ENCODE measurements around the gene SOX8. TPM values are rescaled to one million over a fixed set of nuclear protein-coding genes. Genes with fewer than 3 reads are reported as not detected.

SOX8 gene
- polyA plus RNA-seq = under 1 TPM in 1 of 3 donors, not detected in 2; 0.12 TPM

GRCh38 chr16:981695-982144 is at the start of gene SOX8:
Gene SOX8 (plus strand): TSS chr16:981770. CDS start chr16:981923, 153 bp downstream.
- peaks cover 5 to 18% (median 6%) of the 10 kb centered on the region in 3 donors for H3K27me3 Mint-ChIP-seq (ENCODE audit: low read depth in 3 of 3)
- H3K36me3 Mint-ChIP-seq = no peaks in the 10 kb centered on the region
- peaks cover 0 to 2% of the 10 kb centered on the region in 2 donors for H3K4me1 Mint-ChIP-seq
- peak within 1 kb of the TSS in 4 of 6 donors; percentile 71 to 94 (median 87) for H3K27ac Mint-ChIP-seq
- H3K4me3 Mint-ChIP-seq = peak within 1 kb of the TSS; percentile 77 to 84 (median 81)
- H3K9me3 Mint-ChIP-seq = peaks cover 0 to 1% (median 0%) of the 10 kb centered on the region in 6 donors
- DNase-seq = no peak

DNA sequence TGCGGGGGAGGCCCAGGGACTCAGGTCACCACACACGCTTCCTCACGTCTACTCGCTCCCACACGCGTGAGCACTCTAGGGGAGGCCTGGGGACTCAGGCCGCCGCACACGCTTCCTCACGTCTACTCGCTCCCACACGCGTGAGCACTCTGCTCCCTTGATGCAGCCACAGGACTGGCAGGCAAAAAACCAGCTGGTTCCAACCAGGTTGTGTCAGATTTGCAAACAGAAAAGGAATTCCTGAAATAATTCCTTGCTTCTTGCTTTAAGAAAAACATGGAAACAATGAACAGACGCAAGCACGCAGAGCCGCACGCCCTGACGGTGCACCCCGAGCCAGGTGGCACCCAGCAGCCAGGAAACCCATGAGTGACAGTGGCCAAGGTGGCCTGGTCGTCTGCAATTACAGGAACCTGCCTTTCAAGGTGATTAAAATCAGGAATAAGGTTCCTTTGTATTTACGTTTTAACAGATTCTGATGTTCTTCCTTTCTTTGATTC is 48.7 kb upstream of the SOX8 start:
- H3K4me3 Mint-ChIP-seq = no peak overlapping the region
- no peaks in the 10 kb centered on the region for H3K9me3 Mint-ChIP-seq
- H3K27ac Mint-ChIP-seq = peak overlapping the region in 1 of 6 donors; percentile 14
- H3K36me3 Mint-ChIP-seq = peaks cover 0 to 10% (median 4%) of the 10 kb centered on the region in 3 donors
- H3K27me3 Mint-ChIP-seq (ENCODE audit: low read depth in 3 of 3) = no peaks in the 10 kb centered on the region
- DNase-seq = no peak
- no peaks in the 10 kb centered on the region for H3K4me1 Mint-ChIP-seq

DNA sequence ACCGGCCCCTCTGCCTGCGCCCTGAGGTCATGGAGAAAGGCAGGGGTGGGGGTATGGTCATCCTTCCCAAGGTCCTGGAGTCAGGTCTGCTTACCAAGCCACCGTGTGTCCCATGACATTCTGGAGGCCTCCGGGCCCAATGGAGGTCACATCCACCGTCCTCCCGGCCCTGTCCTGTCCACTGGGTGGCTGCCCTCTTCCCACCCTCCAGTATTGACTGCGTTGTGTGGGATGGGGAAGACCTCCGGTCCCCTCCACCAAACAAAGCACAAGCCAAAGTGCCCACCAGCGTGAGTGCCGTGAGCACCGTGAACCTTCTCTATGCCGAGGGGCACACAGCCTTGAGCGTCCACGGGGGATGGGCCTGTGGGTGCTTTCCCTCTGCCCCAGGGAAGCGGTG is 48.0 kb upstream of the SOX8 start:
- Mint-ChIP-seq H3K4me3 (no peak overlapping the region), H3K9me3 (no peaks in the 10 kb centered on the region), H3K36me3 (peaks cover under 1 to 11% (median 5%) of the 10 kb centered on the region in 3 donors), H3K27me3 (ENCODE audit: low read depth in 3 of 3) (no peaks in the 10 kb centered on the region), H3K4me1 (no peaks in the 10 kb centered on the region), H3K27ac (no peak overlapping the region)
- no peak for DNase-seq

DNA sequence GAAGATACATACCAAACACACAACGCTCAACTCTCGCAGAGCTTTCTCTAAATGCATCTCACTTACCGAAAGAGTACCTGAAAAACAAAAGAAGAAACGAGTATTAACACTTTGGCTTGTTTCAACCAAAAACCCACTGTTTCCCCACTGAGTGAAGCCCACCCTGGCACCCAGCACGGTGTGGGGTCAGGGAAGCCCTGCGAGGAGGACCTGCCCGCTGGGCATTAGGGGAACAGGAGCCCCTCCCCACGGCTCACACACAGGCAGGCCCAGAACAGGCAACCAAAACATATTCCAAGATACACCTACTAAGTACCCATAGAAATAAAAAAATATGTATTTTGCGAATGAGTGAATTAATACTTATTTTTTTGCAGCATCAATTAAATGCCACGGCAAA is 47.4 kb upstream of the SOX8 start:
- no peaks in the 10 kb centered on the region for H3K27me3 Mint-ChIP-seq (ENCODE audit: low read depth in 3 of 3)
- DNase-seq = no peak
- peaks cover 5 to 16% (median 10%) of the 10 kb centered on the region in 3 donors for H3K36me3 Mint-ChIP-seq
- no peak overlapping the region for H3K4me3 Mint-ChIP-seq
- H3K4me1 Mint-ChIP-seq = no peaks in the 10 kb centered on the region
- peaks cover 0 to 2% (median 0%) of the 10 kb centered on the region in 6 donors for H3K9me3 Mint-ChIP-seq
- no peak overlapping the region for H3K27ac Mint-ChIP-seq

DNA sequence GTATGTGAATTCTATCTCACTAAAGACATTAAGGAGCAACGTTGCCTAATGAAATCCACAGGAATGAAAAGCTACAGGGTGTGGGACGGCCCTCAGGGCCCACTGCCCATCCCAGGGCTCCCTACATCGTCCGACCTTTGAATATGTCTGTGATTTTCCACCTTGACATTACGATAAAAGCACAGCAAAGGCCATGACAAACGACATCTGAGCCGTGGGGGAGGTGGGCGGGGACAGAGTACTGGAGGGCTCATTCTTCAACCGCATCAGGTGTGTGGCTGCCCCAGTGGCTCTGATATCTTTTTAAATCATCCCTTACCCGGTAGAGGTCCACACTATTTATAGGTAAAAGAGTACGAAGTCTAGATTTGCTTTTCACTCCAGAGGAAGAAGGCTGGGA is 45.9 kb upstream of the SOX8 start:
- peaks cover 0 to 2% (median 0%) of the 10 kb centered on the region in 6 donors for H3K9me3 Mint-ChIP-seq
- no peak overlapping the region for H3K27ac Mint-ChIP-seq
- no peak for DNase-seq
- H3K4me3 Mint-ChIP-seq = no peak overlapping the region
- peaks cover 5 to 21% (median 18%) of the 10 kb centered on the region in 3 donors for H3K36me3 Mint-ChIP-seq
- no peaks in the 10 kb centered on the region for H3K27me3 Mint-ChIP-seq (ENCODE audit: low read depth in 3 of 3)
- no peaks in the 10 kb centered on the region for H3K4me1 Mint-ChIP-seq

DNA sequence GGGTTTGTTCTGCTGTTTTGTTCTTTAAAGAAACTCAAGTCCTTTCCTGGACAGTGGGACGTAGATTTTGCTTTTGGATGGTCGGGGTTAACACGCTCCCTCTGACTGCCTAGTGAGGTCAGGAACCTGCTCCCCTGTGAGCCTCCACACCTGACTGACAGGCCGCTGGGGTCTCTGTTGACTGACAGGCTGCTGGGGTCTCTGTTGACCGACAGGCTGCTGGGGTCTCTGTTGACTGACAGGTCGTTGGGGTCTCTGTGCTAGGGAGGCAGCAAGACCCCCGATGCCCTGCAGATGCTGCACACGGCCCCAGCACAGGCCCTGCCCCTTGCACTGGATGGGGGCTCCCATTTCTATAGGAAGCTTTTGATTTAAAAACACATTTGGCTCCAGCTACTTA is 44.3 kb upstream of the SOX8 start:
- H3K27me3 Mint-ChIP-seq (ENCODE audit: low read depth in 3 of 3) = peaks cover 0 to 2% (median 0%) of the 10 kb centered on the region in 3 donors
- H3K36me3 Mint-ChIP-seq = peaks cover 15 to 37% (median 34%) of the 10 kb centered on the region in 3 donors
- peaks cover 6 to 15% (median 10%) of the 10 kb centered on the region in 6 donors for H3K9me3 Mint-ChIP-seq
- DNase-seq = no peak
- H3K27ac Mint-ChIP-seq = no peak overlapping the region
- H3K4me1 Mint-ChIP-seq = no peaks in the 10 kb centered on the region
- no peak overlapping the region for H3K4me3 Mint-ChIP-seq

DNA sequence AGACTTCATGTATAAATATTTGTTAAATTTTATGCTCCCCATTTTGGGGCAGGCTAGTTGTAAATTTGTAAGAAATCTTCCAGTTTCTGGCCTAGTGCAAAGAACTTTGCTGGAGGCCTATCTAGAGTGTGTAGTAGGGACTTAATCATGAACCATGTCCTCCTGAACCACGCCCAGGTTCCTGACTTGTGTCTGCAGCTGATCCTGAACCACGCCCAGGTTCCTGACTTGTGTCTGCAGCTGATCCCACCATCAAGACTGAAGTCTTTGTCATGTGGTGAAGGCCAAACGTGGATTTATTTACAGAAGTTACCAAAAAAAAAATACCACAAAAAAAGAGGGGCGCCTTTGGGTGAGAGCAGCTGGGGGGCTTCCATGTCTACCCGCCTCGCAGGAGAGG is 43.8 kb upstream of the SOX8 start:
- Mint-ChIP-seq H3K9me3 (peaks cover 9 to 19% (median 14%) of the 10 kb centered on the region in 6 donors), H3K4me3 (no peak overlapping the region), H3K27ac (no peak overlapping the region), H3K4me1 (no peaks in the 10 kb centered on the region), H3K27me3 (ENCODE audit: low read depth in 3 of 3) (peaks cover 0 to 2% (median 0%) of the 10 kb centered on the region in 3 donors), H3K36me3 (peaks cover 20 to 40% (median 37%) of the 10 kb centered on the region in 3 donors)
- DNase-seq = no peak

- H3K36me3 Mint-ChIP-seq = peaks cover 20 to 41% (median 36%) of the 10 kb centered on the region in 3 donors
- no peak overlapping the region for H3K27ac Mint-ChIP-seq
- H3K9me3 Mint-ChIP-seq = peaks cover 12 to 21% (median 16%) of the 10 kb centered on the region in 6 donors
- no peak overlapping the region for H3K4me3 Mint-ChIP-seq
- DNase-seq = no peak
- H3K27me3 Mint-ChIP-seq (ENCODE audit: low read depth in 3 of 3) = peaks cover 0 to 2% (median 0%) of the 10 kb centered on the region in 3 donors
- no peaks in the 10 kb centered on the region for H3K4me1 Mint-ChIP-seq
Measured at GRCh38 chr16:938136-938535, 43.4 kb upstream of the SOX8 start.

DNA sequence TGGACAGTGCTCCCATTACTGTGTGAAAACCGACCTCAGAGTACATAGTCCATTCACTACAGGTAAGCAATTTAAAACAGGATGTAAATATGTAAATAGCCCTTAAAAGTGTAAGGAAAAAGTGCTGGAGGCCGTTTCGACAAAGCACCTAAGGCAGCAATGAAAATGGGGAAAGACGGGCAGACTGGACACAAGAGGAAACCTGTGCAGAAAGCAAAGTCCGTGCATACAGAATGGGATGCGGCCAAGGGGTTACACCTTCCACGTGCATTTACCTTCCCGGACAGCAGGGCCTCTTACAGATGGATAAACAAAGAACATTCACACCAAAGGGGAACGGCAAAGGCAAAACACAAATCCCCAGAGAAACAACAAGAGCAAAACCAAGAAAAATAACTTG is 42.8 kb upstream of the SOX8 start:
- Mint-ChIP-seq H3K4me1 (no peaks in the 10 kb centered on the region), H3K4me3 (no peak overlapping the region), H3K27me3 (ENCODE audit: low read depth in 3 of 3) (peaks cover 0 to 2% (median 0%) of the 10 kb centered on the region in 3 donors), H3K9me3 (peaks cover 14 to 24% (median 19%) of the 10 kb centered on the region in 6 donors), H3K36me3 (peaks cover 23 to 40% (median 40%) of the 10 kb centered on the region in 3 donors), H3K27ac (no peak overlapping the region)
- DNase-seq = no peak

- H3K36me3 Mint-ChIP-seq = peaks cover 29 to 45% (median 41%) of the 10 kb centered on the region in 3 donors
- H3K27me3 Mint-ChIP-seq (ENCODE audit: low read depth in 3 of 3) = peaks cover 0 to 2% (median 0%) of the 10 kb centered on the region in 3 donors
- peaks cover 17 to 29% (median 22%) of the 10 kb centered on the region in 6 donors for H3K9me3 Mint-ChIP-seq
- H3K27ac Mint-ChIP-seq = no peak overlapping the region
- H3K4me1 Mint-ChIP-seq = no peaks in the 10 kb centered on the region
- H3K4me3 Mint-ChIP-seq = no peak overlapping the region
- DNase-seq = no peak
Measured at GRCh38 chr16:939311-939710, 42.3 kb upstream of the SOX8 start.

GRCh38 chr16:939941-940340 is 41.6 kb upstream of the SOX8 start:
- DNase-seq = no peak
- Mint-ChIP-seq H3K36me3 (peaks cover 34 to 50% (median 46%) of the 10 kb centered on the region in 3 donors), H3K27ac (no peak overlapping the region), H3K9me3 (peaks cover 19 to 30% (median 23%) of the 10 kb centered on the region in 6 donors), H3K4me3 (no peak overlapping the region), H3K27me3 (ENCODE audit: low read depth in 3 of 3) (peaks cover 0 to 2% (median 0%) of the 10 kb centered on the region in 3 donors), H3K4me1 (no peaks in the 10 kb centered on the region)

DNA sequence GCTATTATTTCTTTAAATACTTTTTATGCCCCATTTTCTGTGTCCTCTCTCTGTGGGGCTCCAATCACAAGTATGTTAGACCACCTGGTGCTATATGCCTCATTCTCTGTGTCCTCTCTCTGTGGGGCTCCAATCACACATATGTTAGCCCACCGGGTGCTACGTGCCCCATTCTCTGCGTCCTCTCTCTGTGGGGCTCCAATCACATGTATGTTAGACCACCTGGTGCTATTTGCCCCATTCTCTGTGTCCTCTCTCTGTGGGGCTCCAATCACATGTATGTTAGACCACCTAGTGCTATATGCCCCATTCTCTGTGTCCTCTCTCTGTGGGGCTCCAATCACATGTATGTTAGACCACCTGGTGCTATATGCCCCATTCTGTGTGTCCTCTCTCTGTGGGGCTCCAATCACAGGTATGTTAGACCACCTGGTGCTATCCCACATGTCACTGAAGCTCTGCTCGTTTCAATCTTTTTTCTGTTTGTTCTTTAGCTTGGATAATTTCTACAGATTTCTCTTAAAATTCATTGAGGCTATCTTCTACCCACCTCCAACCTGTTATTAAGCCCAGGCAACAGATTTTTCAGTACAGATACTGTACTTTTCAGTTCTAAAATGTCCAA is 39.0 kb upstream of the SOX8 start:
- H3K9me3 Mint-ChIP-seq = peaks cover 19 to 30% (median 23%) of the 10 kb centered on the region in 6 donors
- peaks cover 43 to 58% (median 56%) of the 10 kb centered on the region in 3 donors for H3K36me3 Mint-ChIP-seq

GRCh38 chr16:943971-944370 is 37.6 kb upstream of the SOX8 start:
- Mint-ChIP-seq H3K36me3 (peaks cover 38 to 53% (median 51%) of the 10 kb centered on the region in 3 donors), H3K27ac (peak overlapping the region in 1 of 6 donors; percentile 66), H3K27me3 (ENCODE audit: low read depth in 3 of 3) (peaks cover 0 to 7% (median 2%) of the 10 kb centered on the region in 3 donors), H3K4me3 (no peak overlapping the region), H3K9me3 (peaks cover 19 to 30% (median 23%) of the 10 kb centered on the region in 6 donors), H3K4me1 (no peaks in the 10 kb centered on the region)
- no peak for DNase-seq

More for the DNA sequence above, 39.0 kb upstream of the SOX8 start:
- Mint-ChIP-seq H3K4me3 (no peak overlapping the region), H3K27me3 (ENCODE audit: low read depth in 3 of 3) (peaks cover 0 to 3% (median 2%) of the 10 kb centered on the region in 3 donors), H3K4me1 (no peaks in the 10 kb centered on the region), H3K27ac (no peak overlapping the region)
- no peak for DNase-seq

Measured in immature natural killer cell (primary cell).